ENCODE data around the gene FRK. TPM values are rescaled to one million over a fixed set of nuclear protein-coding genes. Genes with fewer than 3 reads are reported as not detected.
A peak's percentile ranks its signal among the peaks of the same experiment; 100 is the strongest.
"Not testable (repeated sequence)": the region's sequence is repeated elsewhere in the genome, so short reads cannot be mapped to it uniquely, and the experiment has no call there.

Gene FRK
- total RNA-seq, 1 experiment from 2014 or later = 0.02 TPM

DNA sequence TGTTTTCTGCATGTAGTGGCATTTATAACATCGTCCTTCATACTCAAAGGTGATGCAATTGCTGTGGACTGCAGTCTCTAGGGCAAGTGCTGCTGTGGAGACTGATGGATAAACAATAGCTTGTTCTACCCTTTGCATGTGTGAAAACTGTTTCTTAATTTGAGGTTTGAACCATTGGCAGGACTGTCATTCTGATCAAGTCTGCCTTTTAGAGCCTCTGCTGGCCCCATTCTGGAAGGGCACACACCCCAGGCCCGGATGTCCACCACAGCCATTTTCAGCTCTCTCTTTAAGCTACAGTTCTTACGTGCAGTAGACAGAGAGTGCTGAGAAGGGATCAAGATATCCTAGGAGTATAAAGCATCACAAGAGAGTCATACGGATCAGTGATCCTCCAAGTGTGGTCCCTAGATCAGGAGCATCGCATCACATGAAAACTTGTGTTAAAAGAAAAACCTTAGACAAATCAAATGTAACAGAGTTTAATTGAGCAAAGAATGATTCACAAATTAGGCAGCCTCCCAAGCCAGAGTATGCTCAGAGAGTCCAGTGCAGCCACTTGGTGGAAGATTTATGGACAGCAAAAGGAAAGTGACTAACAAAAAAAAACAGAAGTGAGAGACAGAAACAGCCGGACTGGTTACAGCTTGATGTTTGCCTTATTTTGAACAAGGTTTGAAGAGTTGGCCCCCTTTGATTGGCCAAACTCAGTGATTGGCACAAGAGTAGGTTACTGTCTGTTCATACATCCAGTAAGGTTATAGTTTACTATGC is 52.0 kb downstream of the FRK start:
- DNase-seq (ENCODE audit: low spot score) = peak; percentile 81

DNA sequence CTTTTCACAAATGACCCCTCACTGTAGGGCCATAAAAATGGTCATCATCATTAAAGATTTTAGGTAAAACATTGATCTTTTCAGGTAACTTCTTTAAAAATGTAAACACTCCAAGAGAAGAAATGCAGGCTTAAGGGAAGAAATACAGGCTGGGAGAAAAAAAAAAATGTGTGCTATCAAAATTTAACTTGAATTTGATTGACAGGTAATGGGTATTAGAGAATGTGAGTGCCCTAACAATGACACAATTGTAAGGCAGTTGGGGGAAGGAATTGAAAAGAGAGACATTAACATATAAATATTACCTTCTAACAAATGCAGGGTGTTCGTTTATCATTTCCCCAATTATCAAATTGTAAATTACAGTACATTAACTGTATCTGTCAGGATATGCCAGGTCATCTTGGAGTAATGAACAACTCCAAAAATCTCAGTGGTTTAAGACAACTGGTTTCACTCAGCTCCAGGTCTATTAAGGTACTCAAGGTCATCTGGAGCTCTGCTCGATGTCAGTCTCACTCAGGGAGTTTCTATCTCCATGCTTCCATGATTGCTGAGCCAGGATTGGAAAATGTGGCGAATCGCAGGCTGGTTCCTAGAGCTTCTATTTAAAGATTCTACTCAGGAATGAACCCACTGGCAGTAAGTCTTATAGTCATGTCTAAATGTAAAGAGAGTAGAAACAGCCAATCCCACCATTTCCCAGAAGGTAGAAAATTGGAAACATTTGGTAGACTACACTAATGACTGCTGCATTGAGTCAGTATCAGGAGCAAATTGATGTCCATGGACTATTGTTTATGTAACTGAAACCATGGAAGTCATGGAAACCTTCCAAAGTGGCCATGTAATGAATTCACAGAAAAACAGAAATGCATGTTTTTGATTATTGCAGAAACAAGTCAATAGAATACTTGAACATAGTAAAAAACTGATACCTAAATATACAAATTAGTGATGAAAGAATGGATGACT is 55.6 kb downstream of the FRK start:
- DNase-seq (ENCODE audit: low spot score) = no peak

DNA sequence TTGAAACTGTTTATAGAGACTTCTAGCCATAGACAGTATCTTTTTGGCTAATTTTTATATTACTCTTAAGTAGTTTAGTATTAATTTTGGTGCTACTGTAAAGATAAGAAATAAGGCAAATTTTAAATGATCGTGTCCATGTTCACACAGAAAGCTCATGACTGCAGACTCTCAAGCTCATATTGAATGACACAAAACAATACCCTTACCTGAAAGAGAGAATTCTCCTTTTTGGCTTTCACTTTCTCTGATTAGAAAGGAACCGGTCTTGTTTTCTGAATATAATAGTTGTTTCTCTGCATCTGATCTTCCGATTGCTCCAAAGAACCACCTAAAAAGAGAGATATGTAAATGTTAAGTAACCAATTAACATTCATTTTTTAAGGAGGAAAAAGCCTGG is 57.0 kb downstream of the FRK start:
- DNase-seq (ENCODE audit: low spot score) = no peak

DNA sequence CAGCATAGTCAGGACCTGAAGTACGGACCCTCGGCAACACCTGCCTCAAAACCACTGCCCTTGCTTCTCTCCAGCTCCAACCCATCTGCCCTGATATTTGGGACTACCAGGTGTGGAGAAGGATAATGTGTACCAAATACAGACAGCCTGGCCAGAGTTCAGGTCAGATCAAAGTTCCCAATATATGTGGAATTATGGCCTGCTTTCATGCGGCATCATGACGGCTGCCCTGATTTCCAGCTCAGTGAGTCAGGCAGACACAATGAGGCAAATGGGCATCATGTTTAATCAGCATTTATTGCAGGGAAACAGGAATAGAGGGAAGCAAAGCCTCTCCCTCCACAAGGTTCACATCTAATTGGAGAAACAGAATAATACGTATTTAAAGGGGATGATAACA is 57.9 kb downstream of the FRK start:
- DNase-seq (ENCODE audit: low spot score) = no peak

DNA sequence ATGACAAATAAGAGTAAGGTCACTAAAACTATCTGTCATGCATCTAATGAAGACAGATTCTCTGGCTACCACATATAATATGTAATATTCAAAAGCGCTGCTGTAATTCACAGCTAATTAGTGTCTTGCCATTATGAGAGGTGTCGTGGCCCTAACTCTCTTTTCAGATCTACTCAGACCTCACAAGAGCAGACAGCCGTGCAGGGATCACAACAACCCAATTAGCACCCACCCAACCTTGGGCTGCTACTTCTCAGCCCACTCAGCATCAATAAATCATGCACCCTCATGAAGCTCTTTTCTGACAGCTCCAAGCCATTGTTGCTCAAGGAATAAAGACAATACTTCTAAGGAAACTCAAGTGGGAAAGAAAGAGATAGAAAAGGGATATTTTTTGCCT is 61.5 kb downstream of the FRK start:
- no peak for DNase-seq (ENCODE audit: low spot score)

DNA sequence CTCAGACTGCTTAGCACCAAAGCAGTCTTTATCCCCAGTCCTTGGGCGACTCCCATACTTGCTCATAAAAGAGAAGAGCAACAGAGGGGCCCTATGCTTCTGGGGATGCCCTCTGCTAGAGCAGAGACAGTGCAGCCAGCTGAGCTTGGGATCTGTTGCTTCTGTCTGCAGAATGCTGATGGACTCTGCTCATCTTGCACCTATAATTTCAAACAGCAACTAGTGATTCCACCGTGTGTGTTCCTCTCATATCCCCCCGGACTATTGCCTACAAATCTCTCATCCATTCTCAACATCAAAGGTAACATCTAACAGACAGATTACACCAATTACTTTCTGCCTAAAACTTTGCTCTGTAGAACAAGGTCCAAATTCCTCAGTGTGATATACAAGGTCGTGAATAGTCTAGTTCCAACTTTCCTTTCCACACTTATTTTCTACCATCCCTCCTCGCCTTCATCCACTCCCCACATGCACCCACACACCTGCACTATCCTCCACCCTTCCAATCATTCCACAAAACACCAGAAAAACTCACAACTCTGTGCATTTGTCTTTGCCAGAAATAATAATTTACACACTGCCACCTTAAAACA is 62.6 kb downstream of the FRK start:
- DNase-seq (ENCODE audit: low spot score) = no peak

DNA sequence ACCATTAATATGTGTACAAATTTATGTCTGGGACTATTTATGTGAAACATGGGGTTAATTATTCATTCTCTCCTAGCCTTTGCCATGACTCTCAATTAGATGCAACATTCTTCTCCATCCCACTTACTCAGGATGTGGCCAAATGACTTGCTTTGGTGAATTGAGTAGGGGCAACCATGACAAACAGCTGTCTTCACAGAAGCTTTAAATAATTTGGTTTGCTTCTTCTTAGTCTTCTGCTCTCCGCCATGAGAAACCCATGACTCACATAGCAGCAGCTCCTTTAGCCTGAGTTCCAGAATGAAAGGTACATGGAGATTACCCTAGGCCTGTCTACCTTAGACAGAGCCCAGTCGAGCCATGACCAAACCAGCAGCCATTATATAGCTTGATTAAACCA is 74.7 kb downstream of the FRK start:
- no peak for DNase-seq (ENCODE audit: low spot score)

DNA sequence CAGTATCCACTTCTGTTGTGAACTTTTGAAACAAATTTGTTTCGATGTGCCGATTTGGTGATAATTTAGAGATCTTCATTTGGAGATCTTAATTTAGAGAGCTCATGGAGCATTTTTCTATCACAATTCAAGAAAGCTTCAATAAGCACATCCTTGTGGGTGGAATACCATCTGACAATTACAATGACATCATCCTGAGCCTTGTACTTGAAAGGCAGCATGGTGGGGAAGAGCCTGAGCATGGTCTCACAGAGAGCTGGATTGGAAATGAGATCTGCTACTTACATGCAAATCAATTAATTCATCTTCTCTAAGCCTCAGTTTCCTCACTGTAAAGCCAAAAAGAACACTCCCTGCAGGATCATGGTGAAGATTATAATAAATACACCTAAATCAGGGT is 75.9 kb downstream of the FRK start:
- no peak for DNase-seq (ENCODE audit: low spot score)

DNA sequence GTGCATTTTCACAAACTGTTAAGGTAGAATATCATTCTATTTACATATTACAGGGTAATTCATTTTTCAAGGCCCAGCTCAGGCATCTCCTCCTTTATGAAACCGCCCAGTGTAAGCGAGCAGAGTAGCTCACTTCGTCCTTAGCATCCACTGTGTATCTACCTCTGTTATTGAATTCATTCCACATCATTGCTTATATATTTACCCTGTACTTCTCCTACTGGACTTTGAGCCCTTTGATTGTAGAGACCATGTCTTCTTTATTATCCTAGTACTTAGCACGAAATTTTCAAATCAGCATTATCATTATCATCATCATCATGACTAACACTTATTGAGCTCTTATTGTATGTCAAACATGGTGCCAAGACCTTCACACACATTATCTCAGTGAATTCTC is 76.7 kb downstream of the FRK start:
- no peak for DNase-seq (ENCODE audit: low spot score)

DNA sequence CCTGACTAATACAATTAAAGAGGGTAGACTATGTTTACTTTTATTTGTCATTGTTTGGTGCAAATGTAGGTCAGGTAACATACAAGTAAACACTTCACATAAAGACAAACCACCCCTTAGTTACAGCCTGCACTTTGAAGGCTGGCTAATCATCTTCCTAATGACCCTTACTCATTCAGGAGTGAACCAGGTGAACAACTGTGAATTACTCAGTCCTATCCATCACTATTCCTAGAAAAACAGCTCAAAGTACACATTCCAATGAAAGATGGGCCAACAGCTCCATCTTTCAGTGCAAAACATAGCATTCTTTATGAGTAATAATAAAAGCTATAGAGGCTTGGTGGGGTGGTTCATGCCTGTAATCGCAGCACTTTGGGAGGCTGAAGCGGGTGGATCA is 78.2 kb downstream of the FRK start:
- no peak for DNase-seq (ENCODE audit: low spot score)

DNA sequence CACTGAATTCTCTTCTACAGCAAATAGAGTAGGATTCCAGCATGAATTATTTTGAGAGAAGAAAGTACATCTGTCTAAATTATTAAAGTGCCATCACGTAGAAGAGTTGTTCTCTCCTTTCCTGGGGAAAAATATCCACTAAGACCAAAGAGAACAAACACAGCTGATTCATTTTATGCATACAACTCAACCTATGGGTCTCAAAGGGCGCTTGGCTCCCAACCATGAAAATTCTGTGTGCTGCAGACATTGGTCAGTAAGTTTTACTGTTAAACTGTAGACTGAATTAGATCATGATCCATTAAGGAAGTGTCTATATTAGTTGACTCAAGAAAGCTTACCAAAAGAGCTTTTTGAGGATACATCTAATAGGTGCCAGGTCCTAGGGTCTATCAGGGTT is 83.5 kb downstream of the FRK start:
- DNase-seq (ENCODE audit: low spot score) = no peak

DNA sequence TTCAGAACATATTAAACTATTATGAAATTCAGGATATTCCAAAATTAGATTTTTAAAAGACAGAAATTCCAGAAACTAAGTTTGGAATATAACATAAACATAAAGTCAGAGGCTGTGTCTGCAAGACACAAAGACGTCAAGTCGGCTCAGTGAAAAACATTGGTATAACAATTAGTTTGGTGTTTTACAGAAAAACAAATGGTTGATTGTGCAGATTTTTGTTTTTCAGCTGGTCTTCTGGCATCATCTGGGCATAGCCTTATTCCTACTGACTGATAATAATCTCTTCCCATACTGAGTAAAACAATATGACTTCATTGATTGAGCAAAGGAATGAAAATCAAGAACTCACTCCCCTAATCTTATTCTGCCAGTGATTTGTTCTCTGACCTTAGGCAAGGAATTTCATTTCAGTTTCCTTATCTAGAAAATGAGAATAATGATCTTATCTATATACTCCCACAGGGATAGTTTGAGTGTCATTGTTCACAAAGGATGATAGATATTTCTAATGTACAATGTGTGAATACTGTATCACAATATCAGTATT is 84.3 kb downstream of the FRK start:
- DNase-seq (ENCODE audit: low spot score) = no peak

DNA sequence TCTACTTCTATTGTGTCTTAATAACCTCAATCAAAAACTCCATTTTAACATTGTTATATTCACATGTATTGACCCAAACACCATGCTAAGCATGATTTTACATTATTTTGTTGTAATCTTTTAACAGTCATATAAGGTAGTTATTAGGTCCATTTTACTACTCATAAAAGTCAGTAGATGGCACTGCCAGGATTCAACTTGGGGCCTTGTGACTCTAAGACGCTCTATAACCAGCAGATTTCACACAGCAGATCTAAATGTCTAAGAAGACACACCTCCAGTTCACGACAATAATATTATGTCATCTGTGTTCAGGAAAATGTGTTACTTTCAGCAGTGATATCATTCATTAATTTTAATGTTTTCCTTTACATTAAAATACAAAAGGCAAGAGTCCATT is 88.0 kb downstream of the FRK start:
- DNase-seq (ENCODE audit: low spot score) = no peak

DNA sequence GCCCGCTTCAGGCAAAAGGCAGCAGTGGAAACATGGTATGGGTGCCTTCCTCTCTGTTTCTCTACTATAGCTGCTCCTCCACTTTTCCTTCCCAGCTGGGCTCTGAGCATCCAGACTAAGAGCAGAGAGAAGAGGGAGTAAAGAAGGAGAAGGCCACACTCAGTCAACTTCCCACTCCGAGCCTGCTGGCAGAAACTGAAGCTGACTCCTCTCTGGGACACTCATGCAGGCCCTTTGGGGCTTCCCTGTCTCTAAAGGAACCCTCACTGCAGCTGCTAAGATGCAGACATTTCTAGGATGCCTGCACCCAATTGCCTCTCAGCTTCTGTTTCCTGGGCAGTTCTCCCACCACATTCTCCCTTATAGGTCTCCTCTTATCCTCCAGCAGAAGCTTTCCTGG is 88.9 kb downstream of the FRK start:
- DNase-seq (ENCODE audit: low spot score) = no peak

DNA sequence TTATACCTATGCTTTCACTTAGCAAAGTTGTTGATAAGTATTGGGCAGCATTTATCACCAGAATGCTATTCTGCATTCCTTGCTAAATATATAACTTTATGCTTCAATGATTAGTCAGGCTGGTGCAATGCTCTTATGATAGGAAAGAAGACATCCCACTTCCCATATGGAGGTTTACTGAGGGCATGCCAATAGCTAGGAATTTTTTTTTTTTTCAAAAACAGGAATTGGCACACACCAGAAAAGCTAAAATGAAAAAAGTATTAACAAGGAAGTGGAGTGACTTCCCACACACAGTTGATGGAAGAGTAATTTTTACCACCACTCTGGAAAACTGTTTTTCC is 90.8 kb downstream of the FRK start:
- DNase-seq (ENCODE audit: low spot score) = no peak

DNA sequence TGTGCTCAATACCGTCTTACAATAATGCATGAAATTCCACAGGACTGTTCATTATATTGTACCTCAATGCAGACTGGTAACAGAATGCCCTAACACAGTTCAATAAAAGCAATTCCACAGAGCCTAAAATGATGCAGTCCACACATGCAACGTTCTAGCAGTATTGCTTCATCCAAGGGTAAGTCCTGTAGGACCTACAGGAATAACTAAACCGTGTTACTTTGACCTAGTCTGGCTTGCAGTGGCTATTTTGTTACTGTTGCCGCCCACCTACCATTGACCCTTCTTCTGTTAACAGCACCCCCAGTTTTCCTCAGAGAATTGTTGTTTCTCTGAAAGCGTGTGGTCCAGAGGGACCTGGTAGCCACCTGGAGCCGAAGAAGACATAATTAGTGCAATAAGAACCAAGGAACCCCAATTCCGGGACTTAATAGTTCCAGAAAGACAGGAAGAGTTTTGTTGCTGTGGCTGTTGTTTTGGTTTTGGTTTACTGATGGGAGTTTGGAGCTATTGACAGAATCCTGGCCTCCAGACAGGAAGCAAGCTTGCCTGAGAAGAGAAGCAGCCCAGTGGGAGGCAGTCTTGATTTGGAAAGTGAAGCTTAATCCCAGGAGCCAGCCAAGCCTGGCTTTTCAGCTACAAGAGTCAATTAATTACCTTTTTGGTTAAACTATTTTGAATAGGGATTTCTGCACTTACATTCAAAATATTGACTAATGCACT is 91.3 kb downstream of the FRK start:
- no peak for DNase-seq (ENCODE audit: low spot score)

DNA sequence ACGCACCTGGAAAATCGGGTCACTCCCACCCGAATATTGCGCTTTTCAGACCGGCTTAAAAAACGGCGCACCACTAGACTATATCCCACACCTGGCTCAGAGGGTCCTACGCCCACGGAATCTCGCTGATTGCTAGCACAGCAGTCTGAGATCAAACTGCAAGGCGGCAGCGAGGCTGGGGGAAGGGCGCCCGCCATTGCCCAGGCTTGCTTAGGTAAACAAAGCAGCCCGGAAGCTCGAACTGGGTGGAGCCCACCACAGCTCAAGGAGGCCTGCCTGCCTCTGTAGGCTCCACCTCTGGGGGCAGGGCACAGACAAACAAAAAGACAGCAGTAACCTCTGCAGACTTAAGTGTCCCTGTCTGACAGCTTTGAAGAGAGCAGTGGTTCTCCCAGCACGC is 100.4 kb downstream of the FRK start:
- DNase-seq (ENCODE audit: low spot score) = not testable (repeated sequence)

DNA sequence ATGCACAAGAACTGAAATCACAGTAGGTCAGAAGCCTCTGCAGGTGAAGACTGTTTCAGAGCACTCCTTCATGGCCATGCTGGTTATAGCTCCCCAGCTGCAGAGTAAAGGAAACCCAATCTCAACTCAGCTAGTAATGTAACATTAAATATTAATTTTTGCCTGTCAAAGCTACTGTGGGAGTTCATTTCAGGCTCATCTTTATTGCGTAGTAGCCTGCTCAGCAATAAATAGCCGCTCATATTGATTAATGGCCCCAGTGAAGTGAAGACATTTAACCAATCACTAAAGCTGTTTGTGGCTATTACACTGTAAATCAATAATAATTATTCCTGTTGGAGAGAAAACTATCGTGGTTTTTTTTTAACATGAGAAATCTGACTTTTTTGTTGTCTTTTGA is 101.7 kb downstream of the FRK start:
- no peak for DNase-seq (ENCODE audit: low spot score)

DNA sequence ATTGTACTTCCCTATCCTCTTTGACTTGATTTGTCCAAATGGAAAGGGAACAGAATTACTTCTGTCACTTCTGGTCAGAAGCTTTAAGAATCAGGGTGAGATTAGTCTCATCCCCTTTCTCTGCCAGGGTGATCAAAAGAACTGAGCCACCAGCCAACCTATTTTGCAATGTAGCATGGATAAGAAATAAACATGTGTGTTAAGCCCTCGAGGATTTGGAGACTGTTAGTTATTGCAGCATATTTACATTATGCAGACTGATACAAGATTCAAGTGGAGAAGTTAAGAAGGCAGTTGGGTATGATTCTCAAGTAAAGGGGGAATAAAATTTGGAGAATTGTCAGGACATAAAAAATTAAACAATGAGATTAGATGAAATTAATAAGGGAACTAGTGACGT is 106.0 kb downstream of the FRK start:
- no peak for DNase-seq (ENCODE audit: low spot score)

DNA sequence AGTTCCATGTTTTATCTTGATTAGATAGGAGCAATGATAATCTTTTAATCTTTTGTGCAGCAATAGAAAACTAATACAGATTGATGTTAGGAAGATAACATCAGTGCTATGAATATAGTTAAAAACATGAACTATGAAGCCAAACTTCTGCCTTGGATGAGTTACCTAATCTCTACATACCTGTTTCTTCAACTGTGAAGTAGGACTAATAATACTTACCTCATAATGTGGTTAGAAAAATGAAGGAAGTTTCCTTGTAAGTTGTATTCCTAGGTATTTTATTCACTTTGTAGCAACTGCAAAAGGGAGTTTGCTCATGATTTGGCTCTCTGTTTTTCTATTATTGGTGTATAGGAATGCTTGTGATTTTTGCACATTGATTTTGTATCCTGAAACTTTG is 111.9 kb downstream of the FRK start:
- DNase-seq (ENCODE audit: low spot score) = no peak

DNA sequence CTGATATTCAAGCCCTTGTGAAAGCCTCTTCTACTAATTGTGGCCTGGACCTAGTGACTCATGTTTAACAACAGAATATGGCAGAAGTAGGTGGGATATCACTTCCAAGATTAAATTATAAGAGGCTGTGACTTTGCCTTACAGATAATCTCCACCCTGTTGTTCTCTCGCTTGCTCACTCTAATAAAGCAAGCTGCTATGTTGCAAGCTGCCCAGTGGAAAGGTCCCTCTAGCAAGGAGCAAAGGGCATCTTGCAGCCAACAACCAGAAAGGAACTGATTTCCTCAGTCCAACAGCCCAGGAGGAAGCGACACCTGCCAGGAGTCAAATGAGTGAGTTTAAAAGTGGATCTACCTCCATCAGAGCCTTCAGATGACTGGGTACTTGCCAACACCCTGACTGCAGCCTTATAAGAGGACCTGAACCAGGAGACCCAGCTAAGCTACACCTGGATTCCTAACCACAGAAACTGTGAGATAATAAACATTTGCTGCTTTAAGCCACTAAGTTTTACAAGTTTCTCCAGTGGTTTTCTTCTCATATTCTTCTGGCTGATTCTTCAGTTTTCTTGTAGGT is 112.6 kb downstream of the FRK start:
- no peak for DNase-seq (ENCODE audit: low spot score)

Measured in A172 (cell line).